Suprapubic skin (tissue), 4 donors: ENCODE results near the gene RIC3. TPM values are rescaled to one million over a fixed set of nuclear protein-coding genes. Genes with fewer than 3 reads are reported as not detected.

ENCODE experiments used
- DNase-seq, 2 donors: peaks; one replicate each; pipeline ENCODE4 v3.0.0-alpha.2; 2019; ENCODE audit warnings: low spot score in 2 of 2
- H3K27ac ChIP-seq: fragments of 200-600 bp; sonication (generic); one replicate; pipeline ENCODE4 v1.5.1; 2019
- H3K27me3 ChIP-seq: fragments of 200-600 bp; sonication (generic); one replicate; pipeline ENCODE4 v1.5.1; 2019
- H3K36me3 ChIP-seq: fragments of 200-600 bp; sonication (generic); one replicate; pipeline ENCODE4 v1.5.1; 2019
- H3K4me1 ChIP-seq: fragments of 200-600 bp; sonication (generic); one replicate; pipeline ENCODE4 v1.5.1; 2019
- H3K4me3 ChIP-seq: fragments of 200-600 bp; sonication (generic); one replicate; pipeline ENCODE4 v1.5.1; 2019; ENCODE audit warnings: mild to moderate bottlenecking
- H3K9me3 ChIP-seq: fragments of 200-600 bp; sonication (generic); one replicate; pipeline ENCODE4 v1.5.1; 2019
- CTCF ChIP-seq, 2 donors: fragments of 200-600 bp in 1 of 2; fragments of 450-650 bp in 1 of 2; sonication (generic) in 1 of 2; IDR thresholded peaks; one replicate each; pipeline ENCODE4 v1.5.1; 2016 to 2019; ENCODE audit warnings: antibody characterized with exemption in 2 of 2, mild to moderate bottlenecking in 1 of 2, moderate library complexity in 1 of 2
- EP300 ChIP-seq: sonication (generic); formaldehyde crosslinking; IDR thresholded peaks from one replicate; pipeline ENCODE4 v1.6.1; 2017; ENCODE audit warnings: antibody characterized with exemption
- POLR2A ChIP-seq, 2 donors: fragments of 450-650 bp; IDR thresholded peaks; one replicate each; pipeline ENCODE4 v1.6.1; 2017; ENCODE audit warnings: antibody characterized with exemption in 2 of 2, mild to moderate bottlenecking in 2 of 2, moderate library complexity in 2 of 2
- POLR2AphosphoS5 ChIP-seq, 3 donors: sonication (generic); formaldehyde crosslinking; IDR thresholded peaks; one replicate each; pipeline ENCODE4 v1.6.1; 2017; ENCODE audit warnings: antibody characterized with exemption in 3 of 3
- WGBS: methylation state at CpG from one replicate; pipeline ENCODE4 v1.1.5; 2018; 5-methylcytosine and 5-hydroxymethylcytosine counted together
- total RNA-seq, 4 donors: library from RNA; depleted of rRNA; stranded (reverse); fragments of >200 nt; gene quantifications; one replicate each; pipeline ENCODE4 v1.1.0, GENCODE V29; 2016

Gene RIC3
- total RNA-seq, 4 donors from 2014 or later = 20.5 to 118 (median 35.1) TPM

- Histone ChIP-seq H3K27me3 (no peaks in the 10 kb centered on the region), H3K27ac (no peak overlapping the region), H3K4me1 (no peaks in the 10 kb centered on the region), H3K36me3 (peaks cover 83% of the 10 kb centered on the region), H3K4me3 (no peak overlapping the region), H3K9me3 (no peaks in the 10 kb centered on the region)
- WGBS = 97% methylated on average over 4 of the region's 4 CpGs
- no peak for TF ChIP-seq POLR2AphosphoS5 (IDR thresholded peaks at IDR 0.05)
- DNase-seq = no peak
These were observed 63.7 kb downstream of the RIC3 start for GRCh38 chr11:8105133-8105532.

- Histone ChIP-seq H3K4me1 (no peaks in the 10 kb centered on the region), H3K27me3 (no peaks in the 10 kb centered on the region), H3K9me3 (no peaks in the 10 kb centered on the region), H3K4me3 (no peak overlapping the region), H3K27ac (no peak overlapping the region), H3K36me3 (peaks cover 78% of the 10 kb centered on the region)
- 86% methylated on average over 2 of the region's 2 CpGs for whole genome bisulfite sequencing
- TF ChIP-seq CTCF (IDR thresholded peaks at IDR 0.05) (no peak), POLR2A (IDR thresholded peaks at IDR 0.05) (no peak), EP300 (no peak), POLR2AphosphoS5 (IDR thresholded peaks at IDR 0.05) (no peak)
- DNase-seq = no peak
These were observed 64.9 kb downstream of the RIC3 start for GRCh38 chr11:8103909-8104308.

DNA sequence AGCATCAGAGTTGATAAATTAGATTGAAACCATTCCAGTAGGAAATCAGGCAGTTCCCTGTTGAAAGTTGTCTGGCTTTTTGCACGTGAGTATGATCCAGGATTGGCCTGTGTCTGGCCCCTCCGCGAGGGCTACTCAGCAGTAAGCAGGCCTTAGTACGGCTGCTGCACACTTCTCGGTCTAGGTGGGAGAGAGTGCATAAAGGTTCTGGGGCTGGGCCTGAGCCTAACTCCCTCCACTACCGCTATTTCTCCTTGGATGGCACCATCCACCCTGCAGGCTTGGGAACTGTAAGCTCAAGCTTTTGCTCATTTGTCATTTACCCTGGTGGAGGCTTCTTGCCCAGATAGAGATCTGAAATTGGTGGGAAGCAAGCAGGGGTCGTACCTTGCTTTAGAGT lies 65.9 kb downstream of the RIC3 start:
- TF ChIP-seq EP300 (no peak), POLR2A (IDR thresholded peaks at IDR 0.05) (no peak), POLR2AphosphoS5 (IDR thresholded peaks at IDR 0.05) (no peak), CTCF (IDR thresholded peaks at IDR 0.05) (no peak)
- DNase-seq = no peak
- Histone ChIP-seq H3K9me3 (no peaks in the 10 kb centered on the region), H3K27ac (no peak overlapping the region), H3K27me3 (no peaks in the 10 kb centered on the region), H3K36me3 (peaks cover 85% of the 10 kb centered on the region), H3K4me1 (no peaks in the 10 kb centered on the region), H3K4me3 (no peak overlapping the region)
- 81% methylated on average over 7 of the region's 7 CpGs for WGBS

- H3K4me3 ChIP-seq = no peak overlapping the region
- H3K27me3 ChIP-seq = no peaks in the 10 kb centered on the region
- no peak for DNase-seq
- peaks cover 88% of the 10 kb centered on the region for H3K36me3 ChIP-seq
- H3K9me3 ChIP-seq = no peaks in the 10 kb centered on the region
- no peak overlapping the region for H3K27ac ChIP-seq
- no peaks in the 10 kb centered on the region for H3K4me1 ChIP-seq
- TF ChIP-seq CTCF (IDR thresholded peaks at IDR 0.05) (no peak), POLR2A (IDR thresholded peaks at IDR 0.05) (no peak), POLR2AphosphoS5 (IDR thresholded peaks at IDR 0.05) (no peak), EP300 (no peak)
These were observed 66.4 kb downstream of the RIC3 start for GRCh38 chr11:8102296-8102915.

- no peak for DNase-seq
- Histone ChIP-seq H3K9me3 (no peaks in the 10 kb centered on the region), H3K4me3 (no peak overlapping the region), H3K27me3 (no peaks in the 10 kb centered on the region), H3K27ac (no peak overlapping the region), H3K36me3 (peaks cover 87% of the 10 kb centered on the region), H3K4me1 (no peaks in the 10 kb centered on the region)
- WGBS = 92% methylated on average over 11 of the region's 11 CpGs
- TF ChIP-seq CTCF (IDR thresholded peaks at IDR 0.05) = no peak
- no peak for TF ChIP-seq POLR2A (IDR thresholded peaks at IDR 0.05)
- no peak for TF ChIP-seq EP300
- no peak for TF ChIP-seq POLR2AphosphoS5 (IDR thresholded peaks at IDR 0.05)
These were observed 67.4 kb downstream of the RIC3 start for GRCh38 chr11:8101421-8101820.

- WGBS = 86% methylated on average over 8 of the region's 8 CpGs
- Histone ChIP-seq H3K4me3 (no peak overlapping the region), H3K27me3 (no peaks in the 10 kb centered on the region), H3K9me3 (no peaks in the 10 kb centered on the region), H3K36me3 (peaks cover 80% of the 10 kb centered on the region), H3K4me1 (no peaks in the 10 kb centered on the region), H3K27ac (no peak overlapping the region)
- no peak for TF ChIP-seq POLR2AphosphoS5 (IDR thresholded peaks at IDR 0.05)
- TF ChIP-seq POLR2A (IDR thresholded peaks at IDR 0.05) = no peak
- TF ChIP-seq CTCF (IDR thresholded peaks at IDR 0.05) = no peak
- TF ChIP-seq EP300 = no peak
- DNase-seq = peak in 1 of 2 donors; percentile 47
These were observed 68.2 kb downstream of the RIC3 start for GRCh38 chr11:8100605-8101004.
